ENCODE measurements around the gene MFAP3L.

Gene MFAP3L

GRCh38 chr4:169957785-169958184, 68.4 kb downstream of the MFAP3L start:
- Histone ChIP-seq H3K9me3 (ENCODE audit: control insufficient read depth, insufficient read depth, low read depth, low read length) (no peaks in the 10 kb centered on the region), H3K4me1 (ENCODE audit: control insufficient read depth, insufficient read depth, low read length) (no peaks in the 10 kb centered on the region), H3K36me3 (ENCODE audit: control insufficient read depth in 2 of 2, insufficient read depth in 1 of 2, low read length in 2 of 2) (no peaks in the 10 kb centered on the region), H3K27ac (ENCODE audit: extremely low read depth, low read depth, low read length) (no peak overlapping the region), H3K4me3 (ENCODE audit: low read depth, low read length) (no peak overlapping the region)
- ChIA-PET CTCF (no interaction called here), POLR2A (no interaction called here)
- TF ChIP-seq ZIC2 (tag by site-specific recombination; IDR thresholded peaks at IDR 0.05) (peak; percentile 99), TRIM28 (IDR thresholded peaks at IDR 0.05; ENCODE audit: borderline replicate concordance, low read length) (peak; percentile 36; the same call in 1 of the 2 replicates), ZNF140 (tag by site-specific recombination; IDR thresholded peaks at IDR 0.05) (peak; percentile 65; the same call in 1 of the 2 replicates), SETDB1 (IDR thresholded peaks at IDR 0.05; ENCODE audit: insufficient read length, low read length) (peak; percentile 46), HIC1 (tag by site-specific recombination; IDR thresholded peaks at IDR 0.05) (no peak)
- TF ChIP-seq, protein P1, sequence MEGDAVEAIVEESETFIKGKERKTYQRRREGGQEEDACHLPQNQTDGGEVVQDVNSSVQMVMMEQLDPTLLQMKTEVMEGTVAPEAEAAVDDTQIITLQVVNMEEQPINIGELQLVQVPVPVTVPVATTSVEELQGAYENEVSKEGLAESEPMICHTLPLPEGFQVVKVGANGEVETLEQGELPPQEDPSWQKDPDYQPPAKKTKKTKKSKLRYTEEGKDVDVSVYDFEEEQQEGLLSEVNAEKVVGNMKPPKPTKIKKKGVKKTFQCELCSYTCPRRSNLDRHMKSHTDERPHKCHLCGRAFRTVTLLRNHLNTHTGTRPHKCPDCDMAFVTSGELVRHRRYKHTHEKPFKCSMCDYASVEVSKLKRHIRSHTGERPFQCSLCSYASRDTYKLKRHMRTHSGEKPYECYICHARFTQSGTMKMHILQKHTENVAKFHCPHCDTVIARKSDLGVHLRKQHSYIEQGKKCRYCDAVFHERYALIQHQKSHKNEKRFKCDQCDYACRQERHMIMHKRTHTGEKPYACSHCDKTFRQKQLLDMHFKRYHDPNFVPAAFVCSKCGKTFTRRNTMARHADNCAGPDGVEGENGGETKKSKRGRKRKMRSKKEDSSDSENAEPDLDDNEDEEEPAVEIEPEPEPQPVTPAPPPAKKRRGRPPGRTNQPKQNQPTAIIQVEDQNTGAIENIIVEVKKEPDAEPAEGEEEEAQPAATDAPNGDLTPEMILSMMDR (tag by site-specific recombination; IDR thresholded peaks at IDR 0.05), result no peak

GRCh38 chr4:169956091-169956843, 69.9 kb downstream of the MFAP3L start:
- no peaks in the 10 kb centered on the region for H3K36me3 ChIP-seq (ENCODE audit: control insufficient read depth in 2 of 2, insufficient read depth in 1 of 2, low read length in 2 of 2)
- ChIA-PET POLR2A (no interaction called here), CTCF (no interaction called here)
- H3K27ac ChIP-seq (ENCODE audit: extremely low read depth, low read depth, low read length), result no peak overlapping the region
- TF ChIP-seq ZNF571 (tag by site-specific recombination; IDR thresholded peaks at IDR 0.05) (no peak), ZNF549 (tag by site-specific recombination; IDR thresholded peaks at IDR 0.05) (no peak), EGR2 (tag by site-specific recombination; IDR thresholded peaks at IDR 0.05; ENCODE audit: low read depth) (no peak), ZNF132 (tag by site-specific recombination; IDR thresholded peaks at IDR 0.05; ENCODE audit: borderline replicate concordance) (no peak), HOXA7 (CRISPR knock-in tag; IDR thresholded peaks at IDR 0.05; ENCODE audit: borderline replicate concordance) (no peak), ZNF423 (tag by site-specific recombination; IDR thresholded peaks at IDR 0.05) (no peak), ZBTB1 (tag by site-specific recombination; IDR thresholded peaks at IDR 0.05) (no peak), ZNF184 (tag by site-specific recombination; IDR thresholded peaks at IDR 0.05) (no peak), SP2 (tag by site-specific recombination; IDR thresholded peaks at IDR 0.05) (no peak)
- TF ChIP-seq, protein P2, sequence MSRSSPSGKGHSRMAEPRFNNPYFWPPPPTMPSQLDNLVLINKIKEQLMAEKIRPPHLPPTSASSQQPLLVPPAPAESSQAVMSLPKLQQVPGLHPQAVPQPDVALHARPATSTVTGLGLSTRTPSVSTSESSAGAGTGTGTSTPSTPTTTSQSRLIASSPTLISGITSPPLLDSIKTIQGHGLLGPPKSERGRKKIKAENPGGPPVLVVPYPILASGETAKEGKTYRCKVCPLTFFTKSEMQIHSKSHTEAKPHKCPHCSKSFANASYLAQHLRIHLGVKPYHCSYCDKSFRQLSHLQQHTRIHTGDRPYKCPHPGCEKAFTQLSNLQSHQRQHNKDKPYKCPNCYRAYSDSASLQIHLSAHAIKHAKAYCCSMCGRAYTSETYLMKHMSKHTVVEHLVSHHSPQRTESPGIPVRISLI (tag by site-specific recombination; IDR thresholded peaks at IDR 0.05), result no peak
- no peak overlapping the region for H3K4me3 ChIP-seq (ENCODE audit: low read depth, low read length)
- H3K4me1 ChIP-seq (ENCODE audit: control insufficient read depth, insufficient read depth, low read length), result no peaks in the 10 kb centered on the region
- no peaks in the 10 kb centered on the region for H3K9me3 ChIP-seq (ENCODE audit: control insufficient read depth, insufficient read depth, low read depth, low read length)

DNA sequence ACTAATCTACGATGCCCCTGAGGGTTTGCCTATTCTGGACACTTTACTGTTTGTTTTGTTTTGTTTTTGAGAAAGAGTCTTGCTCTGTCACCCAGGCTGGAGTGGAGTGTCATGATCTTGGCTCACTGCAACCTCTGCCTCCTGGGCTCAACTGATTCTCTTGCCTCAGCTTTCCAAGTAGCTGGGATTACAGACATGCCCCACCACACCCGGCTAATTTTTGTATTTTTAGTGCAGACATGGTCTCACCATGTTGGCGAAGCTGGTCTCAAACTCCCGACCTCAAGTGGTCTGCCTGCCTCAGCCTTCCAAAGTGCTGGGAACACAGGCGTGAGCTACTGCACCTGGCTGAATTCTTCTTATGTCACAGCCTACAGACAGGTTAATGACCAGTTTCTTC, 70.7 kb downstream of the MFAP3L start:
- Histone ChIP-seq H3K27ac (ENCODE audit: extremely low read depth, low read depth, low read length) (no peak overlapping the region), H3K9me3 (ENCODE audit: control insufficient read depth, insufficient read depth, low read depth, low read length) (no peaks in the 10 kb centered on the region), H3K4me1 (ENCODE audit: control insufficient read depth, insufficient read depth, low read length) (no peaks in the 10 kb centered on the region), H3K36me3 (ENCODE audit: control insufficient read depth in 2 of 2, insufficient read depth in 1 of 2, low read length in 2 of 2) (no peaks in the 10 kb centered on the region), H3K4me3 (ENCODE audit: low read depth, low read length) (no peak overlapping the region)
- CTCF ChIA-PET, result no interaction called here
- POLR2A ChIA-PET, result no interaction called here
- TF ChIP-seq, protein P3, sequence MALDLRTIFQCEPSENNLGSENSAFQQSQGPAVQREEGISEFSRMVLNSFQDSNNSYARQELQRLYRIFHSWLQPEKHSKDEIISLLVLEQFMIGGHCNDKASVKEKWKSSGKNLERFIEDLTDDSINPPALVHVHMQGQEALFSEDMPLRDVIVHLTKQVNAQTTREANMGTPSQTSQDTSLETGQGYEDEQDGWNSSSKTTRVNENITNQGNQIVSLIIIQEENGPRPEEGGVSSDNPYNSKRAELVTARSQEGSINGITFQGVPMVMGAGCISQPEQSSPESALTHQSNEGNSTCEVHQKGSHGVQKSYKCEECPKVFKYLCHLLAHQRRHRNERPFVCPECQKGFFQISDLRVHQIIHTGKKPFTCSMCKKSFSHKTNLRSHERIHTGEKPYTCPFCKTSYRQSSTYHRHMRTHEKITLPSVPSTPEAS (tag by site-specific recombination; IDR thresholded peaks at IDR 0.05), result no peak
- TF ChIP-seq MYNN (tag by site-specific recombination; IDR thresholded peaks at IDR 0.05; ENCODE audit: borderline replicate concordance) (no peak), ZNF335 (tag by site-specific recombination; conservative IDR thresholded peaks at IDR 0.05) (no peak), KLF7 (tag by site-specific recombination; IDR thresholded peaks at IDR 0.05; ENCODE audit: borderline replicate concordance) (no peak)
- TF ChIP-seq, protein P4, sequence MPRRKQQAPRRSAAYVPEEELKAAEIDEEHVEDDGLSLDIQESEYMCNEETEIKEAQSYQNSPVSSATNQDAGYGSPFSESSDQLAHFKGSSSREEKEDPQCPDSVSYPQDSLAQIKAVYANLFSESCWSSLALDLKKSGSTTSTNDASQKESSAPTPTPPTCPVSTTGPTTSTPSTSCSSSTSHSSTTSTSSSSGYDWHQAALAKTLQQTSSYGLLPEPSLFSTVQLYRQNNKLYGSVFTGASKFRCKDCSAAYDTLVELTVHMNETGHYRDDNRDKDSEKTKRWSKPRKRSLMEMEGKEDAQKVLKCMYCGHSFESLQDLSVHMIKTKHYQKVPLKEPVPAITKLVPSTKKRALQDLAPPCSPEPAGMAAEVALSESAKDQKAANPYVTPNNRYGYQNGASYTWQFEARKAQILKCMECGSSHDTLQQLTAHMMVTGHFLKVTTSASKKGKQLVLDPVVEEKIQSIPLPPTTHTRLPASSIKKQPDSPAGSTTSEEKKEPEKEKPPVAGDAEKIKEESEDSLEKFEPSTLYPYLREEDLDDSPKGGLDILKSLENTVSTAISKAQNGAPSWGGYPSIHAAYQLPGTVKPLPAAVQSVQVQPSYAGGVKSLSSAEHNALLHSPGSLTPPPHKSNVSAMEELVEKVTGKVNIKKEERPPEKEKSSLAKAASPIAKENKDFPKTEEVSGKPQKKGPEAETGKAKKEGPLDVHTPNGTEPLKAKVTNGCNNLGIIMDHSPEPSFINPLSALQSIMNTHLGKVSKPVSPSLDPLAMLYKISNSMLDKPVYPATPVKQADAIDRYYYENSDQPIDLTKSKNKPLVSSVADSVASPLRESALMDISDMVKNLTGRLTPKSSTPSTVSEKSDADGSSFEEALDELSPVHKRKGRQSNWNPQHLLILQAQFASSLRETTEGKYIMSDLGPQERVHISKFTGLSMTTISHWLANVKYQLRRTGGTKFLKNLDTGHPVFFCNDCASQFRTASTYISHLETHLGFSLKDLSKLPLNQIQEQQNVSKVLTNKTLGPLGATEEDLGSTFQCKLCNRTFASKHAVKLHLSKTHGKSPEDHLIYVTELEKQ (tag by site-specific recombination; IDR thresholded peaks at IDR 0.05; ENCODE audit: borderline replicate concordance), result no peak

All from HEK293 (cell line).